GM23248 (cell line): ENCODE results near the gene ATXN7L2.

Experiments
- EZH2 ChIP-seq: fragments of 200-600 bp; sonication (generic); IDR thresholded peaks from 2 replicates; pipeline ENCODE4 v1.6.1; 2018; ENCODE audit warnings: antibody characterized with exemption, mild to moderate bottlenecking; ENCODE audit not compliant: insufficient read depth, poor library complexity, severe bottlenecking
- EZH2phosphoT487 ChIP-seq: fragments of 200-600 bp; sonication (generic); IDR thresholded peaks from 2 replicates; pipeline ENCODE4 v1.6.1; 2018; ENCODE audit warnings: antibody characterized with exemption, moderate library complexity, mild to moderate bottlenecking, low read depth; ENCODE audit not compliant: insufficient read depth

DNA sequence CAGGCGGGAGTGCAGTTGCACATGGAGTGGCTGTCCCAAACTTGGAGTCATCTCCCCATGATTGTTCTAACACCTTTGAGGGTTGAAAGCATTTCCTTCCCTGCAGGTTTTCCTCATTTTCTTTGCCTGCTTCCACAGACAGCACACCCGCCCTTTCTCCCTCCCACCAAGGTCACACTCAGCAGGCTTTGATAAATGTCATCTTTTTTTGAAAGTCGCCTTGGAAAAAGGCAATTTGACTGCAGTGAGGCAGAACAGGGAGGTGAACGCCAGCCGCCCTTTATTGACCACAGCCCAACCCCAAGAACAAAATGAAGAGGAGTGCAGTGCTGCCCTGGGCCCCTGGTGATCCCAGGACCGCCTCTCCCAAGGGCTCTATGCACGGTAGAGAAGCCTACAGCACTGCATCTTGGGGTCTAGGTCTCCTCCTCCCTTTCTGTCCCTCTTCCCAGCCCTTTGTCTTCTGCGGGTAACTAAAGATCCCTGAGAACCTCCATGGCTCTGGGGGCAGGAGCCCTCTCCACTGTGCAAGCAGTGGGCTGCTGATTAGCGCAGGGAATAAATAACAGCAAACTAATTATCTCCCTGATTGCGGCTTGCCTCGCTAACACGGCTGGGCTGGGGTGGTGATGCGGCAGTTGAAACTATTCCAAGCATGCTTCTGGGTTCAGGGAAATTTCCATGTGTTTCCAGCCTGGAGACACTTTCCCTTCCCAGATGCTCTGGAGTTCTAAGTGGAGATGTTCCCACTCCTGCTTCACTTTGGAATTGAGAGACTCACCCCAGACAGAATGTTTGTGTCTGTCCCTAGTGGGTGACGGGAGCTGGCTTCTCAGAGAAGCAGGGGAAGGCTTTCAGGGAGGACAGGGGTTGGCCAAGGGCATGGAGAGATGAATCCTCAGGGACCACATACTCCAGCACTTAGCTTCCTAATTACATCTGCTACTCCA, 37.6 kb downstream of the ATXN7L2 start:
- TF ChIP-seq EZH2phosphoT487, result no peak
- no peak for TF ChIP-seq EZH2
